Activated CD4-positive, alpha-beta T cell treated with anti-CD3 and anti-CD28 coated beads for 48 hours (primary cell): Measurements from ENCODE around the gene FEM1B.

Source experiments
- DNase-seq: peaks from one replicate; pipeline ENCODE4 v3.0.0-alpha.2; 2020

Gene FEM1B

DNA sequence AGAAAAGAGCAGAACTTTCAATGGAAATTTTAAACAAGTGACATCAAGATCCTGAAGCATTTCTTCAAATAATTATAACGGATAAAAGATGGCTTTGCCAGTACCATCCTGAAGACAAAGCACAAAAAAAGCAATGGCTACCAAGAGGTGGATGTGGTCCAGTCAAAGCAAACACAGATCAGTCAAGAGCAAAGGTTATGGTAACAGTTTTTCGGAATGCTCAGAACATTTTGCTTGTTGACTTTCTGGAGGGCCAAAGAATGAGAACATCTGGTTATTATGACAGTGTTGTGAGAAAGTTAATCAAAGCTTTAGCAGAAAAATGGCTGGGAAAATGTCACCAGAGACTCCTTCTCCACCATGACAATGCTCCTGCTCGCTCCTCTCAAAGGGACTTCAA lies 31.5 kb downstream of the FEM1B start:
- DNase-seq, result no peak

DNA sequence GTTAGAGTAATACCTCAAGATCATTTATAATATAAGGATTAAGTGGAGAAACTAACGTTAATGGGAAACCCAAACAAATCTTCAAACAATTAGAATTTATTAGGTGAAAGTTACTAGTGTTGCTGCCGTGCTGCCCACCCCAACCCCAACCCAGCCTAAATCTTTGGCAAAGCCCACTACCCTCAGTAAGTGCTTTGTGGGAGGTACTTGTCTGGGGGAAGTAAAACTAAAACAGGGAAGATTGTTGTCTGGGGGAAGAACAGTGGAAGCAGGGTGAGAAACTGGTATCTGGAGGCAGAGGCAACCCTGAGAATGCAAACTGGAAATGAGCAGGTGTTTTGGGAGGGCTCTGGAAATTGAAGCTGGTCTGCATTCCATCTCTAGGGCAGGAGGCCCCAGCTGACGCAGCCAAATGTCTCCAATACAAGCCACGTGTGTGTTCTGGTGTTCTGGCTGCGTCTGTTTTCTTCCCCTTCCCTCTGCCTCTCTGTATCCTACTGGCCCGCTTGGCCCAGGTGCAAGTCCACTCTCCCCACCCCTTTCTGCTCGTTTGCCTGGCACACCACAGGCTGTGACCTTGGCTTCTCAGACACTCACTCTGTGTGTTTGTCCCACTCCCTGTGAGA lies 32.7 kb downstream of the FEM1B start:
- DNase-seq, result no peak

DNA sequence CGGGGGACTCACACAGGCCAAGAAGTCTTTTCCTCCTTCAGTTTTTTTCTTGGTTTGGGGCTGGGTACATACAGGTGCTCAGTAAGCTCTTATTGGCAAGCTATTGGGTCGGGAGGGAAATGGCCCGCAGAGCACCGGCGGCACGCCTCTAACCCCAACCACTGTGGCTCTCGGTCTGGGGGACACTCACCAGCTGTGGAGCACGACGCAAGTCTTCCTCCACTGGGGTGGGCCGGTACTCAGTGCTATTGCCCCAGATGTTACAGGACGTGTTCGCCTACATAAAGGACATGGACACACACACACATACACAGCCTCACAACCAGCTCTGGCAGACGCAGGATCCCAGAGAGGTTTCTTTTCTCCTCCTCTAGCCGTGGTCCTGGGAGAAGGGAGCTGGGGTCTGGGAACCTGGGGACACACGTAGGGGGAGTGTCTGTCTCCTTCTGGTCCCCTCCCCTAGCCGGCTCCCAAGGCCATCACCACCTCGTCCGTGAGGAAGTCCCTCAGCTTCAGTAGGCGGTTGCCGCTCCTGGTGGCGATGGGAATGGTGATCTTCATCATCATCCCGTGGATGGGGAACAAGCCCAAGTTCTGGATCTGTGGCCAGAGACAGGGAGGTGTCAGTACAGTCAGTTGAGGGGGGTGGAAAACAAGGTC lies 33.4 kb downstream of the FEM1B start:
- DNase-seq, result no peak

DNA sequence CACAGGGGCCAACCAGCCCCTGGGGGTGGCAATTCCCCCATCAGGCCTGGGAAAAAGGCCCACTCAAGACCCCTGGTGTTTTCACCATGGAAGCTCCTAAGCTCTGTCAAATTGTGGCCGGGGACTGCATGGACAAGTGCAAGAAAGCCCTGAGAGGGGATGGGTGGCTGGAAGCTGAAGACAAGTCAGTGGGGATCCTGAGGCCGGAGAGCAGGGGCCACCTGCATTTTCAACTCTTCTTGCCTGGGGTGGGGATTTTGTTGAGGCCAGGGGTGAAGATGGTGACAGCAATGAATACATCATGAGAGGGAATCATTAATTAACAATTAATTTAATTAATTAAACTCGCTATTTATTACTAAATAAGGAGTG lies 33.9 kb downstream of the FEM1B start:
- no peak for DNase-seq

DNA sequence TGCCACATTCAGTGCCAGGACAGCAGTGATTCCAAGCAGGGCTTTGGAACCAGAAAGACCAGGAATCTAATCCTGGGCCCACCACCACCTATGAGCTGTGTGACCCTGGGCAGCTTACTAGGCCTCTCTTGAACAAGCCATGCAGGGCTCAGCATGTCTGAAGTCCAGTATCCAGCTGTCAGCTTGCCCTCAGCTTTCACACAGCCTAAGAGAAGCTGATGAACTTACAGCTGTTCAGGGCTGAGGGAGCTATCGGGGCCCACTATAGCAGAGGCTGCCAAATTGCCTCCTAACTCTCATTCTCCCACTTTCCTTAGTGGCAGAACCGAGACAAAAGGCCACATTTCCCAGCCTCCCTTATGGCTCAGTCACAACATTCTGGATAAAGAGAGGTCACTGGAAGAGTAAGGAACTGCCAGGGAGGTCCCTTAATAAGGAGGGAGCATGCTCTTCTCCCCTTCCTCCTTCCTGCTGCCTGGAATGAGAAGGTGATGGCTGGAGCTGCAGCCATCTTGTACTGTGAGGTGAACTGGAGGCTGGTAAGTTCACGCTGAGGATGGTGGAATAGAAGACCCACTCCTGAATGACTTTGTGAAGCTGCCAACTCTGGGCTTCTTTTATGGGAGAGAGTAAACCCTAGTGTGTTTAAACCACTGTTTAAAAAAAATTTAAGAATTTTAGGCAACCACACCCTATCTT lies 34.5 kb downstream of the FEM1B start:
- DNase-seq, result no peak

DNA sequence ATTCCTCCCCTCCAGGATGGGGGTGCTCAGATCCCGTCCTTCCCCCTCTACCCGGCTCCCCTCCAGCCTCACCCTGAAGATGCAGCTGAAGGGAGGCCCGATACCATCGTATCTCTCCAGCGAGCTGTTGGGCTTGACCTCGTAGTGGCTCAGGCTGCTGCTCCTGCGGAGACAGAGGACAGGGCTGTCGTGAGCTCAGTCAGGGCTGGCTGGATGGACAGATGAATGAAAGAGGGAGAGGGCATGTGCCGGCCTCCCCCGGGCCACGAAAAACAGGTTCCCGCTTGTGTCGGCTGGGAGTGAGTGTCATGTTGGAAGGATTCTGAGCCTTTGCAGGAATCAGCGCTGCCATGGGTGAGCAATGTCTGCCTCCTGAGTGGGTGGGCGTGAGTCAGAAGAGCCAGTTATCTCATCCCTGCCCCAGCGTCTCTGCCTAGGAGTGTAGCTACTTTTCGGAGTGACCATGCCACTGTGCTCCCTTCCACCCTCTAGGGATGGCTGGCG lies 35.2 kb downstream of the FEM1B start:
- no peak for DNase-seq

DNA sequence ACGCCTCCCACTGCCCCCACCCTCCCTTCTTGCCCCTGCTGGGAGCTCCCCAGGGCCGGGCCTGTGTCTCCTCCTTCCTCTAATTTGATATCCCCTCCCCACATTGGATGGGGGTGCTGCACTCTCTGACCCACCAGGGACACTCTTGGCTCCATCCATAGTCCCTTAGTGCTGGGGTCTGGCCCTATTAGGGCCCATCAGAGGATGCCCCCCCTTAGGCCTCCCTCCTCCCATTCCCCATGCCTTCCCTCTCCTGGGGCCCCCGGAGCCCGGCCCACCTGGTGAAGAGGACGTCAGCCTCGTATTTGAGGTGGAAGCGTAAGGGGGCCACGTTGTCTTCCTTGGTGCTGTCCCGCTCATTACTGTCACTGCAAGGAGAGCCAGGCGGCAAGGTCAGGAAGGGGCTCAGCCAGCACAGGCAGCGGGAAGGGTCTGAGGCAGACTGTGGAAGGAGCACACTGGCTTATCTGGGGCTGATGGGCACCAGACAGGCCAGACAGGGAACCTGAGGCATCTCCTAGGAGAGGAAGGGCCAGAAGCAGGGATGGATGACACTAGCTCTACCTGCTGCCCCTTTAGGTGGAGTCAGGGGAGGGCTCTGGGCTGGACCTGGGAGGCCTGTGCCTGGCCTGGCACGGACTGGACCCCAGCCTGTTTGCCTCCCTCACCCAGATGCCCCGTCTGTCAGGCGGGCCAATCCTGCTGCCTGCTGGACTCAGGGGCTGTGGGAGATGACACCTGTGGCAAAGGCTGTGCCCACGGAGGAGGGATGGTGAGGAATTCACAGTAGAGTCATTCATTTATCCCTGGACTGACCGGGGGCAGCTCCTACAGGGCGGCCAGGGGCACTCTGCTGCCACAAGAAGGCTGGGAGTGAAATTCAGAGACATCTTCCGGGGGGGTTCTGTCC lies 36.2 kb downstream of the FEM1B start:
- DNase-seq, result no peak

DNA sequence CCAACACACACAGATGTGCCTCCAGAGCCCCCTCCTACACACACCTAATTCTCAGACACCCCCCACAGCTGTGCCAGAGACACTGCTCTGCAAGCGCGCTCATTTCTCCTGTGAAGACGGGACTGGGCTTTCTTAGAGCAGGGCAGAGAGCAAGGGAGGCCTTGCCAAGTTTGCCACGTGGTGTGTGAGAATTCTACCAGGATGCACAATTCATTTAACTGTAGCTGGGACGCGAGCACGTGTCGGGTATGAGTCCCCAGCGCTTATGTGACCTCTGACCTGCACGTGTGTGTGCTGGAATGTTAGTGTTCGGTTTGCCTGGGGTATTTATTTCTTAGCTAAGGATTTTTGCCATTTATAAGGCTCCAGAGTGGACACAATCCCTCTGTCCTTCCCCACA lies 37.0 kb downstream of the FEM1B start:
- no peak for DNase-seq

DNA sequence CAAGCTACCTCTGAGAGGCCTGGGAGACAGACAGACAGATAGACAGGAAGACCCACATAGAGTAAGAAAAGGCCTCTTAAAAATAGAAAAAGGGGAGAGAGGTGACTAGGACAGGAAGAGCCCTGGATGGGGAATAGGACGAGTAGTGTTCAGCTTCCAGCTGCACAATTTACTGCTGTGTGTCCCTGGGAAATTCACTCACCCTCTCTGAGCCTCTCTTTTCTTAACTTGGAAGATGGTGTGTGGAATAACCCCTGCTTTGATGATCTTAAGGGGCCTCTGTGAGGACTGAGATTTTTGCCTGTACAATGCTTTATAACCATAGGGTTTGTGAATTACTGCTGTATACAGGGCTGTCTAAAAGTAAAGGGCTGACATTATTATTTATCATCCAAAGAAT lies 37.5 kb downstream of the FEM1B start:
- no peak for DNase-seq

DNA sequence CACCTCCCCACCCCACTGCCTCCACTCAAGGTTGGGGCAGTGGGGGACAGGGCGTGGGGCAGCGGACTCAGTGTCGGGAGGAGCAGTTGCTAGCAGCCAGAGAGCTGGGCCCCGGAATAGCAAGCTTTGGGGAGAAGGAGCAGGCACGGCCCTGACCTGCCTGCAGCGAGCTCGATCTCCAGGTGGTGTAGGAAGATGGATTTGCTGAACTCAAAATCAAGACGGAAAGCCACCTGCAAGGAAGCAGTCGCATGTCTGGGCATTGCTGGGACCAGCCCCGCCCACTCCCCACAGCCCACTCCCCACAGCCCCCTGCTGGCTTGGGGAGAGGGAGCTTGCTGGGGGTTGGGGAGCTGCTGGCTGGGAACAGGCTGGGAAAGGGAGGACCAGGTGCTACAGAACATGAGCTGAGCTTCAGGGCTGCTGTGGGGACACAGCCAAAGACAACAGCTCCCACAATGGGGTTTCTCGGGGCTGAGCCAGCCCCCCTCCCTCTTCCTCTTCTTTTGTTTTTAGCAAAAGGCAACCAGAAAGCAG lies 38.0 kb downstream of the FEM1B start:
- no peak for DNase-seq

DNA sequence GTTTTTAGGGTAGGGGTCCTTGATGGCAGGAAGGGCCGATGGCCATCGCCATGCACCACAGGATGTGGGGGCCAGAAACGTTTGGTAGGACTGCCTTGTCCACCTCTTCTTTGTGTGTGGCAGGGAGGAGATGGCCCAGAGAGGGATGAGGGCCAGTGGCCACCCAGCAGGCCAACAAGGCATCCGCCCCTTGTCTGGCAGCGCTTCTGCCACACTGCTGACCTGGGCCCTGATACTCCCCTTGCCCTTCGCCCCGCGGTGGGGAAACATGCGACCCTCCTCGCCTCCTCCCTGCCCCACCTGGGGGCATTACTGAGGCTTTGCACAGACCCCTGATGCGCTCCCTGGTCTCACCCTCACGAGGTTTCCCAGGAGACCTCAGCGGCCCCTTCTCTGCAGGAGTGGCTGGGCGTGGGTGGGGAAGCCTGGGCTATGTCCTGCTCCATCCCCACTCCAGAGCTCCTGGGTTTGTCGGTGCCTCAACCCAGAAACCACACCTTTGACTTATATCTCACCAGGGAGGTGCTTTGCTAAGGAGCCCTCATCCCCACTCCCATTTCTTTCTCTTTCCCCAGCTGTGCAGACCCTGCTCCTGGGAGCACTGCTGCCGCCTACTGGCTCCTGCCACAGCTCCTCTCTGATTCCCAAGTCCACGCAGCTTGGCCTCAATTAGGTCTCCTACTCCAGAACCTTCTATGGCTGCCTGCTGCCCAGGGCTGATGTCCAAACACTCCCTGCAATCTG lies 38.7 kb downstream of the FEM1B start:
- DNase-seq, result no peak

DNA sequence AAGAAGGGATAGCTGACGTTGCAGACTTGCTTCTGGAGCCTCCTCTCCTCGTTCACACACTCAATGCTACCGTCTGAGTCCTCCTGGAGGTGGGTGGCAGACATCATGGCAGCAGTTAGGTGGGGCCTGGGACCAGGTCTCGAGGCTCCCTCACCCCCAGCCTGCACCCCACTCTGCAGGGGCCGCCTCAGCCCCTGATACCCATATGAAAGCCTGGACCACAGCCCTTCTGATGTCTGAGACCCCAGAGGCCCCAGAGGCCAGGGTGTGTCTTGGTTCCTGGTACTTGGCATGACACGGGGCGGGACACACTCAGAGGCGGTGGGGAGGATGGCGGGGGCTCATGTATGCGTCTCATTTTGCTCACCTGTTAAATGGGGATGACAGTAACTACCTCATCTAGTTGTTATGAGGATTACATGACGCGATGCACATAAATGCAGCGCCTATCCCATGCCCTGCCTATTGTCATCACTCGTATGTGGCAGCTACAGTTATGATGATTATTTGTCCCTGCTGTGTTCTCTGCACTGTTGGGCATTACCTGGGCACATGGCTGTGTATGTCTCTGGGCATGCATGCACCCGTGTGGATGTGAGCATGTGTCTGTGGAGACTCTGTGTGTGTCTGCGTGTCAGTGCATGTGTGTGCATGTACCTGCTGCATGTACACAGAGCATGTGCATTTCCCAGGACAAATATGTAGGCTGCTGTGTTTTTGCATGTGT lies 39.9 kb downstream of the FEM1B start:
- no peak for DNase-seq

DNA sequence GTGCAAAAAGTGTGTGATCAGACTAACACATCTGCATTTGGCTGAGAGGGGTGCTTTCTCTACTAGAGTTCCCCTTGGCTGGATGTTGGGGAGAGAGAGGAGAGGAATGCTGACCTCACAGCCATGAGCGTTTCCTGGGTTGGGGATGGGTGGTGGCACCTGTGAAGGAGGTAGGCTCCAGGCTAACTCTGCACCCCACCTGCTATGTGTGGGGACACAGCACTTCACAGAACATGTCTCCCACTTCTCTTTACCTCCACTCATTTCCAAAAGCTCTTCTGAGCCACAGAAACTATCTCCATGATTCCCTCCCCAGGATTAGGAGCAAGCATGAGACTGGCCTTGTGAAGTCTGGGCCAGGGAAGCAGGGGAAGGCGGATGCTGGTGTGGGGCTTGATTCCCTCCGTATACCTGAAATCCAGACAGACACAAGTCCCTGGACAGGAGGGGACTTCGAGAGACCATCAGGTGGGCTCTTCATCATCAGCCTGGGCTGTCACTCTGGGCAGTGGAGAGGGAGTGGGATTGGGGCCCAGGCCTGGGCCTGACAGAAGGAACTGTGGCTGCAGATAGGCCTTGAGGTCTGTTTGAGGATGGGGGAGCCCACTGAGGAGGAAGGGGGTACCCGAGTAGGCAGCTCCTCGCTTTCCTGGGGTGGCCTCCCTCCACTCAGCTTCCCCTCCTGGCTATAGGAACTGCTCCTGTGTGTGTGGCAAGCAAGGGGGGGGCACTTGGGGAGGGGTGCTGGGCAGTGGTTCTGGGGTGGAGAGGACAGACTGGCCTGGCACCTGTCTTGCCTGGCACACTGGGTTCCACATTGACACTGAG lies 40.7 kb downstream of the FEM1B start:
- no peak for DNase-seq

DNA sequence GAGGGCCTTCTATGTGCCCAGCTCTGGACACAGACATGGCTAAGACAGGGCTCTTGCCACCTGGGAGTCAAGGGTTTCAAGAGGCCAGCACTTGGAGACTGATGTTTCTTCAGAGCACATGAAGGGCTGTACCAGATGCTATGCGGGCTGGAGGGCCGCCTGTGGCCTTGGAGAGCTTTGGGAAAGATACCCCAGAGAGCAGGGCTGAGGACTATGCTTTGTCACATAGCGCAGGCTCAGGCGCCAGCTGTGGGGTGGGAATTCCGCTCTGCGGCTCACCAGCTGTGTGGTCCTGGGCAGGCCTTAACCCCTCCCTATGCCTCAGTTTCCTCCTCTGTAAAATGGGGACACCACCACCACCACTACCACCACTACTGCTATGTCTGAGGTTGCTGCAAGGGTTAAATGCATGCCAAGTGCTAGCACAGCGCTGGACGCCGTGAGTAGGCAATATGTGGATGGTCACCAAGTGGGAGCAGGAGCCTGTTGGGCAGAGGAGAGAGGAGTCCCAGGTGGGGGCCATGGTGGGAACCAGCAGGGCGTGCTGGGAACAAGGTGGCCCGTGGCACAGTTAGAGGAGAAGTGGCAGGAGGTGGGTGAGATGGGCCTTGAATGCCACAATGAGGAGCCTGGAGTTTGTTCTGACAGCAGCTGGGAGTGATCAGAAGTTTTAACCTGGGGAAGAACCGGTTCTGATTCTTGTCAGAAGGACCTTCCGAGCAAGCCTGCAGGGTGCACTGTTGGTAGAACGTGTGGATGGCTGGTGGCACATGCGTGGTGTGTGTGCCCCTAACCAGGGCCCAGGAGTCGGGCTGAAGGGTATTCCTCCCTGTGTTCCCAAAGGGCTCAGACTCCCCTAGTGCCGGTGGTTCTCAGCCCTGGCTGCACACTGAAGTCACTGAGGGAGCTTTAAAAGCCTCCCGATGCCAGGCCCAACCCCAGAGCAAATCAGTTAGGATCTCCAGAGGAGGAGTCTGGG lies 41.7 kb downstream of the FEM1B start:
- DNase-seq, result no peak

DNA sequence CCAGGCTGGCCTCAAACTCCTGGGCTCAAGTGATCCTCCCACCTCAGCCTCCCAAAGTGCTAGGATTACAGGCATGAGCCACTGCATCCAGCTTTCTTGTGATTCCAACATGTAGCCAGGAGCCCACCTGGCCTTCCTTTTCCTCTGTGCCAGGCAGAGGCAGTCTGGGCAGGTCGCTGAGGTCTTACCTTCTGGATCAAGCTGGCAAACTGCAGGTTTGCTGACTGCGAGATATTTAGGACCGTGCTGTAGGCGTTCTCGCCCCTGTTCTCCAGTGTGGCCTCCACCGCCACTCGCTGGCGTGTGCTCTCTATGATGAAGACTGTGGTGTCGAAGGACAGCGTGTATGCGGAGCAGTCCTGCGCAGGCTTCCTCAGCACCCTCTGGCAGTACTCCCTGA lies 42.5 kb downstream of the FEM1B start:
- no peak for DNase-seq

DNA sequence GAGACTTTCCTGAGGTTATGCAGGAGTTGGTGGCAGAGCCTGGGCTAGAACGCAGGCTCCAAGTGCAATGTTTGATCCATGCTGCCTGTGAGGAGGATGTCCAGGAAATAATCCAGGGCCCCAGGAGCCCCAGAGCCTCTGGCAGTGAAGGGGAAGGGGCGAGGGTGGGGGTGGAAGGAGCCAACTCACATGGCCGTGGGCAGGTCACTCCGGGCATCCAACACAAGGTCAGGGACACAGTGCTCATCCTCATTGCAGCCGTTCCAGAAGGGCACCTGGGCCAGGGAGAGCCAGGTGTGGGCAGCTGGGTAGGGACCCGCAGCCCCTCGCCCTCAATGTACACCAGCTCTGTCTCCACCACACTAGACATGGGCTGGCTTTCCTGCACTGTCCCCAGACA lies 43.7 kb downstream of the FEM1B start:
- no peak for DNase-seq

DNA sequence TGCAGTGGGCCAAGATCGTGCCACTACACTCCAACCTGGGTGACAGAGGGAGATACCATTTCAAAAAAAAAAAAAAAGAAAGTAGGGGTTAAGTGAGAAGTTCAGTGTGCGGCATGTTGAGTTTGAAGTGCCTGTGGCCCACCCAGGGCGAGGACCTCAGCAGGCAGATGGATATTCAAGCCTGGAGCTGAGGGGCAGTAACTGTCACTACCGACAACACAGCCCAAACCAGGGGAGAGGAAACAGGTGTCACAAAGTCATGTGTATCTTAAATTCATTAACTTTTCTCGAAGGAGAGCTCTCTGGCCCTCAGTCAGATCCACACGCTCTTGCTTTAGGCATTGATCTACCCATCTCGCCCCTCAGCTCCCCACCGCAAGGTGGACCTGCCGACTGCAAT lies 45.3 kb downstream of the FEM1B start:
- DNase-seq, result no peak

DNA sequence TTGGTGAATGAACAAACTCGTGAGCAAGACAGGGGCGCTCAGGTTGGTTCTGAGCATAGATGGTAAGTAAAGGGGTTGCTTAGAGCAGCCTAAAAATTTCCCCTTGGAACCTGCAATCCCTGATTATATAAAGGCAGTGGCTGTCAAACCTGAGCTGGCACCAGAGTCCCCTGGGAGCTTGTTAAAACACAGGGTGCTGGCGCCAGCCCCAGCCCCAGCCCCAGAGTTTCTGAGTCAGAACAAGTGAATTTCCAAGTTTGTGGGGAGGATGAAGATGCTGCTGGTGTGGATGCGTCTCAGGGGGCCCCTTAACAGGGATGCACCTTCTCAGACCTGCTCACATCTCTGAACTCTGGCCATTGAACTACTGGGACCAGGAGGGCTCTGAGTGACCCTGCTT lies 48.2 kb downstream of the FEM1B start:
- no peak for DNase-seq

DNA sequence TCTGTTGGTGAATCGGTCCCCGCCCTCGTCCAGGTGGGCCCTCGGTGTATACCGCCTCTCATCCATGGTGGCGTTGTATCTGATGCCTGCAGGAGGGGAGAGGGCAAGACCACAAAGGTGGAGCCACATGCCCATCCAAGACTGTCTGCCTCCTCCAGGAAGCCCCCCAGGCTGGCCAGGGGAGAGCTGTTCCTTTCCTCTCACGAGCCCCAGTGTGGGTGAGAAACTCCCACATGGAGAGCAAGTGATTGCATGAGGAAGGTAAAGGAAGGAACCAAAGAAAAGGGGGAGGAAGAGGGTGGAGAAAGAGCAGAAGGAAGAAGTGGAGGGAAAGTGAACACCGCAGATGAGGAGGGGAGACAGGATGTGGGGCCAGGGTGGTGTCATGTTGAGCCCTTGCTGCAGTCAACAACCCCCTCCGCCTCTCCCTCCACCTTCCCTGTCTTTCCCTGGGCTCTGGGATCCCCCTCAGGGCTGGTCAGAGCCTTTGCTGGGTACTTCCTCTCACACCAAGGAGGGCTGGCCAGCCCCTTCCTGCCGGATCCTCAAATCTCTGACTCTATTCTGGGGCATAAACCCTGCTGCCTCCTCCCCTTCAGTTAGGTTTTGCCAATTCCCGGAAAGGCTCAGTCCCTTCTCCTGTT lies 49.3 kb downstream of the FEM1B start:
- DNase-seq, result no peak
